Measurements from ENCODE around the gene LCN6.
A peak's percentile ranks its signal among the peaks of the same experiment; 100 is the strongest.
"Not testable (repeated sequence)": the region's sequence is repeated elsewhere in the genome, so short reads cannot be mapped to it uniquely, and the experiment has no call there.

Gene LCN6

DNA sequence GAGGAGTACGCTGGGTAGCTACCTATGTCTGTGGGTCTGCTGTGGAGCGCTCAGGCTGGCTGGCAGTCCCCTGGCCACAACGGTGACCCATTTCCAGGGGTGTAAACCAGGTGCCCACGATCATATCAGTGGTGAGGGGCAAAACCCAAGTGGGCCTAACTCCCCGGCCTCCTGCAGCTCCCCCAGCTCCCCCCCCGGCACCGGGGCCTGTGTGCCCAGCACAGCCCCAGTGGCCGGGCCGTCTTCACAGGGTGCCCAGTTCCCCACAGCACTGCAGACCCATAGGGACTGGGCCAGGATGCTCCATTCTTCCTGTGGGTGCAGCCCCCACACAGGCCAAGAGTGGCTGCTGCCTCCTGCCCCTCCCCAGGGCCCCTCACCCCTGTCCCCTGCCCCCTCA is 10.7 kb upstream of the LCN6 start:
- DNase-seq = no peak

DNA sequence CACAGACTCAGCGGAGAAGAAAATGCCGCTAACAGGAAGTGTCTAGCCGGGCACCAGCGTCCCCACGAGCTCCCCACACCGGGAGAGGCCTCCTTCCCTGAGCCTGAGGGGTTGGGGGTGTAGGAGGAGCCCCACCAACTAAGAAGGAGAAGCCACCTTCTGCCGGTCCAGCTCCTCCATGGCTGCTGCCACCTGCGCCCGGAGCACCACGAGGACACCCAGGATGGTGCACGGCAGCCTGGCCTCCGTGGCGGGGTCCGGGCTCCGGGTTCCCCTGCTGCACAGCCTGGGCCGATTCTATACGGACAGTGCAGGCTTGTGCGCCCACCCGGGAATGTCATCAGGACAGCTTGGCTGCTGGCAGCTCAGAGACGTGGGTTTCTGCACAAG is 9.4 kb upstream of the LCN6 start:
- DNase-seq = no peak

DNA sequence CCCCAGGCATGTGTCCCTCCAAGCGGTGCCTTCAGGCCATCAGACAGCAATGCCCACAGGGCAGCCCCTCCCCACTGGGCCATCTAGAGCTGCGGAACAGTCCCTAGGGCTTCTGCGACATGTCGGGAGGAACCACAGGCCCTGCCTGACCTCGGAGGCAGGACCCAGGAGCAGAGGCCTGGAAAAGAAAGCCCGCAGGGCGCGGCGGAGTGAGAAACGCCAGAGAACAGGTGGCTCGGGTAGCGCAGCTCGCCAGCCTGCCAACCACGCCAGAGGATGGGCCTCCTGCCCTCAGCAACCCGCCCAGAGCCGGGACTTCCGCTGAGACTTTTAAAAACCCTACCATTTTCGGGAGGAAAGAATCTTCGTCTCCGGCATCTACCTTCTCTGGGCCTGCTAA is 9.0 kb upstream of the LCN6 start:
- DNase-seq = no peak

DNA sequence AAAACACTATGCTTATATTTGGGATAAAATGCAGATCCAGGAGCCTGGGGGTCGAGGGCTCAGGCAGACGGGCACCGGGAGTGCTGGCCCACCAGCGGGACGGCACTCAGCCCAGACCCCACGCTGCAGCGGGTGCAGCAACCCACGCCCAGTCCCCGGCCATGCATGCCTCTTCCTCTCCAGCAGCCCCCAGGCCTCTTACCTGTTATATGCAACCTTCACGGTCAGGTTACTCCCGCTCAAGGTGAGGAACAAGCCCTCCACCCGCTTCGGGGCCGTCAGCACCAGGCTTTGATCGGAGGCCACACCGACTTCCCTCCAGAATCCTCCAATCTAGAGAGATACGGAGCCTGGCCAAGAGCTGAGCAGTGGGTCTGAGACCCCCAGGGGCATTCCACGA is 8.5 kb upstream of the LCN6 start:
- no peak for DNase-seq

DNA sequence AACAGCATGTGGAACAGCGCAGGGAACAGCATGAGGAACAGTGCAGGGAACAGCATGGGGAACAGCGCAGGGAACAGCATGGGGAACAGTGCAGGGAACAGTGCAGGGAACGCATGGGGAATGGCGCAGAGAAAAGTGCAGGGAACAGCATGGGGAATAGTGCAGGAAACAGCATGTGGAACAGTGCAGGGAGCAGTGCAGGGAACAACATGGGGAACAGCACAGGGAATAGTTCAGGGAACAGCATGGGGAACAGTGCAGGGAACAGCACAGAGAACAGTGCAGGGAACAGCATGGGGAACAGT is 7.8 kb upstream of the LCN6 start:
- no peak for DNase-seq

DNA sequence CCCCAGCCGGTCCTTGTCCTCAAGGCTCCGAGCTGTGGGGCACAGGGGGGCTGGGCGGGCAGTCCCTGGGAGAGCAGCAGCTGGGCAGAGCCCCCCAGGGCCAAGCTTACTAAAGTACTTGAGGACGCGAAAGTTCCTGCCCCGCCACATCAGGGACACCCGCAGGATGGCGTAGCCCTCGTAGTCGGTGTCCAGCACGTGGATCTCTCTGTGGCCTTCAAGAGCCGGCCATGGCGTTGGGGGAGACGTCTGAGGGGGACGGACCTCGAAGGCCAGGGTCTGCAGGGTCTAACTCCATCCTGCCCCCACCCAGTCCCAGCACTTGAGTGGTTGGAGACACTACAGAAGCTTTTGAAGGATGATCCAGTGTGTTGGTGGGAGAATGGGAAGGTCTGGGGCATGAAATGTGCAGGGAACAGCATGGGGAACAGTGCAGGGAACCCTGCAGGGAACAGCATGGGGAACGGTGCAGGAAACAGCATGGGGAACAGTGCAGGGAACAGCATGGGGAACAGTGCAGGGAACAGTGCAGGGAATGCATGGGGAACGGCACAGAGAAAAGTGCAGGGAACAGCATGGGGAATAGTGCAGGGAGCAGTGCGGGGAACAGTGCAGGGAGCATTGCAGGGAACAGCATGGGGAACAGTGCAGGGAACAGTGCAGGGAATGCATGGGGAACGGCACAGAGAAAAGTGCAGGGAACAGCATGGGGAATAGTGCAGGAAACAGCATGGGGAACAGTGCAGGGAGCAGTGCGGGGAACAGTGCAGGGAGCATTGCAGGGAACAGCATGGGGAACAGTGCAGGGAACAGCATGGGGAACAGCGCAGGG is 7.2 kb upstream of the LCN6 start:
- not testable (repeated sequence) for DNase-seq

DNA sequence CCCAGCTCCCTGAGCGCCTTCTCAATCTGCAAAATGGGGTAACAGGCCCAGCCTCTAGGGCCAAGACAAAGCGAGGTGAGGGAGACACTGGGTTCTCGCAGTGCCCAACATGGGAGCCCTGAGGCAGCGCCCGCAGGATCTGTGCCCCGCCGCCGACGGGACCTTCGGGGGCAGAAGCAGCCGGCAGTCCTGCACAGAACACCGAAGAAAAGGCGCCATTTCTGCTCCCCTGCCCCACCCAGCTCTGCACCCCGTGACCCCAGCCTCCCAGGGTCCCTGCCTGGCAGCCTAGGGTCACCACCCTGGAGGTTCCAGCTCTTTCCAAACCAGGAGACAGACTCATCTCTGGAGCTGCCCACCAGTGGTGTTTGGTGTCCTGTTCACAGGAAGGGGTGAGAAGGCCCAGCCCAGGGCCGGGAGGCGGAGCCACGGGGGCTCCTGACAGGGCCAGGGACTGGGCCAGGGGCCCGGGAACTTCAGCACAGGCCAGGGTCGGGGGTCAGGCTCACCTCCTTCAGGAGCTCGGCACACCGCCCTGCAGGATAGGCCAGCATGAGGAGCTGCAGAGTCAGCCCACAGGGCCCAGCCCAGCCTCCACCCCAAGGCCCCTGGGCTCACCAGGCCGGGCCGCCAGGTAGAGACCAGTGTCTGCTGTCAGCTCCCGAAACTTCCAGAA is 6.4 kb upstream of the LCN6 start:
- DNase-seq = no peak

DNA sequence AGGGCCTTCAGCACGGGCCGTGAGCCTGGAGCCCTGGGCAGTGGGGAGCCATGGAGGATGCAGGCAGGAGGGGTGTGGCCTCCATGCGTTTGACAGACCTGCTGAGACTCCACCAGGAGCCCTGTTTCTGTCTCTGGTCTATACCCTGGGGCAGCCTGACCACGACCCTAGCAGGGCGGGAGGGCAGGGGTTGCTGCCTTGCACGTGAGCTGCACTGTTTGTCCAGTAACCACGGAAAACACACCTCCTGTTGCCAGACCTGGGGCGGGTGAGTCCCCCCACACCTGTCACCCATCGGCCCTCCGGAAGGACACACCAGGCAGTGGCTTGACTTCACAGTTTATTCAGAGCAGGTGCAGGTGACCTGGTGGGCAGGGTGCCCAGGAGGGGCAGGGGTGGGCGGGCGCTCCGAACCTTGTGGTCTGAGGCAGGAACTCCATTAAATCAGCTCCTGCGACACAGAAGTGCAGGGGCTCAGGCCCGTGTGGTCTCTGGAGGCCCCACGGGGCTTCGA is 5.8 kb upstream of the LCN6 start:
- peak; percentile 42 for DNase-seq

DNA sequence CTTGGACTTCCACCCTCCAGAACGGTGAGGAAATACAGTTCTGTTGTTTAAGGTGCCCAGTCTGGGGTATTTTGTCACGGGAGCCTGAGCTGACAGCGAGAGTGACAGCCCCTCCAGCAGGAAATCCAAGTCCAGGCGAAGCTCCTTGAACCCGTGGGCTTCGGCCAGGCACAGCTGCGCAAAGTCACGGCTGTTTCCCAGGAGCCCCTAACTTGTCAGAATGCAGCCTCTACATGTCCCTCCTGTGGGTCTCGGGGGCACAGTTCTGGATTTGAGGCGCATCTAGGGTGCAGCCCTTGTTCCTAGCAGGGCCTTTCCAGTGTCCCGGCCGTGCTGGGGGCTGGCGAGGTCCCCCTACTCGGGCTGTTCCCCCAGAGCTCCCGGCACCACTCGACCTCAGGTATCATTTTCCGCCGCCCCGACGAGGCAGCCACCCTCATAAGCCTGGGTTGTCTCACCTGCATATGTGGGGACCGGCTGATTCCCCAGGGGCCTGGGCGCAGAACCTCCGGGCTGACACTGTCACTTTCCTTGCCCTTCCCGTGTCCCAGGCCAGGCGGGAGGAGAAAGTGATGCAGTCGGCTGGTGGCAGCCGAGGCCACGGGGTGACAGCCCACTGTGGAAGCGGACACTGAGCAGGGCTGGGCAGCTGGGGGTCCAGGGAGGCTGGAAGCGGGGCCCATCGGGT is 5.2 kb upstream of the LCN6 start:
- no peak for DNase-seq

DNA sequence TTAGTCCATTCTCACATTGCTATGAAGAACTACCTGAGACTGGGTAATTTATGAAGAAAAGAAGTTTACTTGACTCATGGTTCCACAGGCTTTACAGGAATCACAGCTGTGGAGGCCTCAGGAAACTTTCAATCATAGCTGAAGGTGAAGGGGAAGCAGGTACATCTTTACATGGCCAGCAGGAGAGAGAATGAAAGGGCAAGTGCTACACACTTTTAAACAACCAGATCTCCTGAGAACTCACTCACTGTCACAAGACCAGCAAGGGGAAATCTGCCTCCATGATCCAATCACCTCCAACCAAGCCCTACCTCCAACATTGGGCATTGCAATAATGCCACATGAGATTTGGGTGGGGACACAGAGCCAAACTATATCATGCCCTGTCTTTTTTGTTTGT is 3.5 kb upstream of the LCN6 start:
- DNase-seq = no peak

DNA sequence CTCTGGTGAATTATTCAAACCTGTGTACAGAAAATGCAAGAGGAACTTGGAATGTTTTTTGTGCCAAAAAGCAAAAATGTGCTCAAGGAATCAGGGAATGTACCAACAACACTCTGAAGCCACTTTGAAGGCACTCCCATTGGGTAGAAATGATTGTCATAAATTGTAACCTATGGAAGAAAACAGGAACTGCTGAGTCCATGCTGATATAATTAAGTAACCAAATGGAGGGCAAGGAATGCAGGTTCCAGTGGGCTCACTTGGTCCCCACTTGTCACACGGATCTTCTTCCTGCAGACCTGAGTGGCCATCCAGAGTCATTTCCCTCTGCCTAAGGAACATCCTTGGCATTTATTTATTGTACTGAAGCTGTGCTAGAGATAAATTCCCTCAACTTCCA is 2.9 kb upstream of the LCN6 start:
- DNase-seq = no peak

DNA sequence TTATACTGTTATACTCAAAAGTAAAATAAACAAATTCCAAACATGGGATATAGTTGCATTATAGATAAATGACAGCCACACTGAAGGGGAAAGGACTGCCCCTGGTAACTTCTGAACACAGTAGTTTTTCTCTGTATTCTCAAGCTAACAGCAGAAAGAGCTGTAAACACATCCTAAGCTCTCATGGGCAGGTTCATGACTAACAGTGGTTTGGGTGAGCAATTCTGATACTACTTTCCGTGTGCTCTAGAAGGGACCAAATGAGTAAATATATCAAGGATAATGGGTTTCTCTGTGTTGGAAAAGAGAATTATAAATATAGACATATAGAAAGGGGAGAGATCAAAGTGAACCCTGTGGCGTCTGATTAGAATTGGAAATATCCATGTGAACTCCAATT is 2.2 kb upstream of the LCN6 start:
- DNase-seq = no peak

DNA sequence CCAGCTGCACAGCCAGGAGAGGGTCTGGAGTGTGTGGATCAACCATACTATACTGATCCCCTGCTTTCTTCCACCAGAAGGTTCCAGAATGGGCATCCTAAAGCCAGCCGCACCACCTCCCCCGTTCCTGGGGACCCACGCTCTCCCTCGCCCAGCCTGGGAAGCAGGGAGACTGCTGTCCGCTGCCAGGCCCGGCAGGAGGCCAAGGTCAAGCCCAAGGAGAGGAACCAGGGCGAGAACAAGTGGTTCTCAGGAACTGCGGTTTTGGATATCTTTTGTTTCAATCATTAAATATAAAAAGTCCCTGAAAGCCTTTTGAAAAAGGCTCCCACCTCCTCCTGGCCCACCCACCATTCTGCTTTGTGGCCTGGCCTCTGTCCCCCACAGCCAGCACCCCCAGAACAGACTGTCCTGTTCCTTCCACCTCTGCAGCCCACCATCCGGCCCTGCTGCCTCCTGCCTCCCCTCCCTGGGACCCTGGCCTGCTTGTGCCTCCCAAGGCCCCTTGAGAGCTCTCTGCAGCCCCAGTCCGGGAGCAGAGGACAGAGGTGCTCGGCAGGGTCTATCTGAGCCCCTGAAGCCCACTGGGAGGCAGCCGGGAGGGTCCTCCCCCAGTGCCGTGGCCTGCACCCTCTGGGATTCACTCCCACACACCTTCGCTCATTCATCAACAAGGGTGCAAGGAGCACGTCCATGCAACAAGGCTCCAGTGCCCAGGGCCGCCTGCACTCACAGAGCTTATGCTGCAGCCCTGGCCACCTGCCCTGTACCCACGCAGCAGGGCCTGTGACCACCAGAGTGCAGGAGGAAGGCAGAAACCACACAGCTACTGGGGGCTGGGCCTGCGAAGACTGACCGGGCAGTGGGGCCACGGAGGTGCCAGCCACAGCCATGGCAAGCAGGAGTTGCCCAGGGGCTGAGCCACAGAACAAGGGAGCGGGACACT is 614 bp upstream of the LCN6 start:
- DNase-seq = no peak

DNA sequence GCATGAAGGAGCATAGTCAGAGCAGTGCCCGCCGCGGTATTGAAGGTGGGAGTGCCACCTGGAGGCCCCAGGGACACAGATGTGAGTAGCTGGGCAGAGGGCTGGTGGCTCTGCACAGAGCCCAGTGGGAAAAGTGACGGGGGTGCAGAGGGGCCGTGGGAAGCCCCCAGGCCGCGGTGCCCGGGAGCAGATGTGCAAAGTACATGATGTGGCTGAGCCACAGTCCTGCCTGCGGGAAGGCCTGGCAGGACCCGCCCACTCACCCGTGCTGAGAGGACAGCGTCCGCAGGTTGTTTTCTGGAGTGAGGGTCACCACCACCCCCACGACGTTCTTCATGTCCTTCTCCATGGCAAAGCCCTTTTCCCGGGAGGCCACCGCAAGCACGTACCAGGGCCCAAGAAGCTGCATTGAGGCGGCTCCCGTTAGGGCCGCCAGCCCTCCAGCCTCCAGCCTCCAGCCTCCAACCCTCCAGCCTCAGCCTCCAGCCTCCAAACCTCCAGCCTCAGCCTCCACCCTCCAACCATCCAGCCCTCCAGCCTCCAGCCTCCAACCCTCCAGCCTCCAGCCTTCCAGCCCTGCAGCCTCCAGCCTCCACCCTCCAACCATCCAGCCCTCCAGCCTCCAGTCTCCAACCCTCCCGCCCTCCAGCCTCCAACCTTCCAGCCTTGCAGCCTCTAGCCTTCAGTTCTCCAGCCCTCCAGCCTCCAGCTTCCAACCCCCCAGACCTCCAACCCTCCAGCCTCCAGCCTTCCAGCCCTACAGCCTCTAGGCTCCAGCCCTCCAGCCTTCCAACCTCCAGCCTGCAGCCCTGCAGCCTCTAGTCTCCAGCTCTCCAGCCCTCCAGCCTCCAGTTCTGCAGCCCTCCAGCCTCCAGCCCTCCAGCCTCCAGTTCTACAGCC is 914 bp downstream of the LCN6 start:
- DNase-seq = no peak

DNA sequence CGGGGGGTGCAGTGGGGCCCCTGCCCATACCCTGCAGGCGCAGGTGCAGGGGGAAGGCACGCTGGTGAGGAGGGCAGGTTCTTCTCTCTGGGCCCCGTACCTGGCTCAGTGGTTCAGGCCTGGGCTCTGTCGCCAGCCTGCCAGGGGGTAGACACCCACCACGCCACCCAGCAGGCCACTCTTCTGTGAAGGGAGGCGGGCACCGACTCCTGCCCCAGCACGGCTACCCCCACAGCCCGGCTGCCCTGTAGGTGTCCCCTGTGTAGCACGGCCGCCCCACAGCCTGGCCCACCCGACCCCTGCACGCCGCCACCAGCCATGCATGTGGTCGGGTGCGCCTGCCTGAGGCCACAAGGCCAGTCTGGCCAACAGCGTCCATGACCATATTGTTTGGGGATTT is 1.7 kb downstream of the LCN6 start:
- no peak for DNase-seq

DNA sequence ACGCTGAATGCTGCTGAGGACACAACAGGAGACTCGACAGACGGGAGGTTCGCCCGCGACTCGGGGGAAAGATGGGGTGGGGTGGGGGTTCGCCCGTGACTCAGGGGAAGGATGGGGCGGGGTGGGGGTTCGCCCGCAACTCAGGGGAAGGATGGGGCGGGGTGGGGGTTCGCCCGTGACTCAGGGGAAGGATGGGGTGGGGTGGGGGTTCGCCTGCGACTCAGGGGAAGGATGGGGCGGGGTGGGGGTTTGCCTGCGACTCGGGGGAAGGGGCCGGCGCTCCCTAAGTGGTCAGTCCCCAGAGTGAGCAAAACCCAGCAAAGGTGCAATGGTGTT is 2.2 kb downstream of the LCN6 start:
- no peak for DNase-seq

DNA sequence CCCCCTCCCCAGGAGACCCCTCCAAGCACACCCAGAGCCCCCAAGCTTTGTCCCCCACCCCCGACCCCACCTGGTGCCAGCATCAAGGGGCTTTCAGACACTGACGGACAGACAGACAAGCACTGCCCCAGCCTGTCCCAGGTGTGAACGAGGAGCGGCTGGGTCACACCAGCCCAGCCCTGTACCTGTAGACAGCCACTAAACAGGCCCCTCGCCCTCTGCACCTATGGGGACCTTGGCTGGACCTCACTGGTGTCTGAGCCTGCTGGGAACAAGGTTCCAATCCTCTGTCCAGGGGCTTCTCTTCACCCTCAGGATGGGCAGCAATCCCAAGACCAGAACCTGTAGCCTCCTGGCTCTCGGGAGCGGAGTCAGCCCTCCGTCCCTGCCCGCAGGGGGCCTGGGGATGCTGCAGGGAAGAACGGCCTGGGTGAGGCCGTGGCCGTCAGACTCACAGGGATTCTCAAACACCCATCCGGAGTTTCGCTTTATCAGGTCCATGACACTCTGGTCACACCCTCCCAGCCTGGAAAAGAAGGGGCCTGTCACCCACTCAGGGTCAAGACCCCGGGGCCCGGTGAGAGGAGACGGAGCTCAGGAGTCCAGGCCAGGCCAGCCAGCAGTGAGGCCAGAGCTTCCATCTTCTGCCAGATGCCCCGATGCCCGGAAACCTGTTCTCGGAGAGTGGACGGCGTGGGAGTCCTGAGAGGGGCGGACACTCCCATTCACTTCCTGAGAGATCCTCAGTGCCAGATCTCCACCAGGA is 2.8 kb downstream of the LCN6 start:
- no peak for DNase-seq

DNA sequence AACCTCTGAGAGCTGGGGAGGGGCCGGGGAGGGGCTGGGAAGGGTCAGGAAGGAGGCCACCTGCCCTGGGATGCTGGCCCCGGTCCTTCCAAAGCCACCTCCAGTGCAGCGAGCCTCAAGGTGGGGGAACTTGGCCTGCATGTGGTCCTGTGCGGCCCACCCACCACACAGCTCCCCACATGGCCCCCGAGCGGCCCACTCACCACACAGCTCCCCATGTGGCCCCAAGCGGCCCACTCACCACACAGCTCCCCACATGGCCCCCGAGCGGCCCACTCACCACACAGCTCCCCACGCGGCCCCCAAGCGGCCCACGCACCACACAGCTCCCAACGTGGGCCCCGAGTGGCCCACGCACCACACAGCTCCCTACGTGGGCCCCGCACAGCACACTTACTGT is 3.6 kb downstream of the LCN6 start:
- DNase-seq = no peak

DNA sequence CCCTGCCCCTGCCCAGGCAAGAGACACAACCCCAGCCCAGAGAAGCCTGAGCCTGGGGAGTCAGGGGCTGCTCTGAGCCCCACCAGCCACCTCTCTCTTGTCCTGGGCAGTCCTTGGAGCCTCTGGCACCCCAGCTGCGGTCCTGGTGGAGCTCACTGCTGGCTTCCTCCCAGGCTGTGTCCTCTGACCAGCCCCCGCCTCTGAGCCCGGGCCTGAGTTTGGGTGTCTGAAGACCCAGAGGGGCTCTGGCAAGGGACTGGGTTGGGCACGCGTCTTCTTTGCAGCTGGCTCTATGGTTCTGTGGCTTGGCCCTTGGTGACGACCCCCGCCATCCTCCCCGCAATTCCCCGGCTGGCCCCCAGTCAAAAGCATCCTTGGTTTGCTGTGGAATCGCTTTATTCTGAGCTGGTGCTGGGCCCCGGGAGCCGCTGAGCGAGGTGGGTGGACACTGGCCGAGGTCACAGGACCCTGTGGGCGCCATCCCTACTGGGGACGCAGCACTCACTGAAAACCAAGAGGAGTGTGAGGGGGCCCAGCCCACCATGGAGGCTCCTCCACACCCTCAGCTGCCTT is 4.6 kb downstream of the LCN6 start:
- no peak for DNase-seq

DNA sequence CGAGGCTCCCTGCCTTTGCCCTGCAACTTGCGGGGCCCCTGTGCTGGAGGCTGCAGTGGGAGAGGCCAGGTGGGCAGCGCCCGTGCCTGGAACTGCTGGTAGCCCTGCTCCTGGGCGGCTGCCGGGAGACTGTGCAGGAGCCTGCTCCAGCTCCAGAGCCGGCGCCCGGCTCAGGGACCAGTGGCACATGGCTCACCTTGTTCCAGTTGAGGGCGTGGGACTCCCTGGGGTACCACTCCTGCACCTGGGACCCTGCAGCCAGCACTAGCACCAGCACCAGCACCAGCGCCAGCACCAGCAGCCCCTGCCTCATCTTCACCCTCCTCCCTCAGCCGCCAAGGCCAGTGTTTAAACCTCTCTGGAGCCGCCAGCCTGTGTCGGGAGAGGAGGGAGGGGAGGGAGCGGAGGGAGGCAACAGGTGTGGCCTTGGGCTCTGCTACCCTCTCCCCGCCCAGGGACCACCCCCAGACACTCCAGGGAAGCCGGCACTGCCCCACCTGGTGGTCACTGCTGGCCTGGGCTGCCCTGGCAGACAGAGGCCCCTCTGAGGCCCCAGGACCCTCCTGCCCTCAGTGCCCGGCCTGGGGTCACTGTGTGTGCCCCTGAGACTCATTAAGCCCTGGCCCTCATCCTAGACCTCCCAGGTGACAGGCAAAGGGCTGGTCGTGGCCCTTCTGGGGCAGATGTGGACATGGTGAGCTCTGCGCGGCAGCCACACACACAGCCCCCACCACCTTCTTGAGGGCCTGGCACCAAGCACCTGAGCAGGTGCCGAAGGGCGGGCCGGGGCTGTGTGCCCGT is 5.5 kb downstream of the LCN6 start, which contains the start of gene LCN10:
LCN10 (minus strand) TSS at position 350 of the 801 bp plus-strand sequence; CDS start at position 313, 37 bp downstream.
- peak; percentile 39 for DNase-seq
